ENCODE measurements around the gene AGO4.

Gene AGO4

DNA sequence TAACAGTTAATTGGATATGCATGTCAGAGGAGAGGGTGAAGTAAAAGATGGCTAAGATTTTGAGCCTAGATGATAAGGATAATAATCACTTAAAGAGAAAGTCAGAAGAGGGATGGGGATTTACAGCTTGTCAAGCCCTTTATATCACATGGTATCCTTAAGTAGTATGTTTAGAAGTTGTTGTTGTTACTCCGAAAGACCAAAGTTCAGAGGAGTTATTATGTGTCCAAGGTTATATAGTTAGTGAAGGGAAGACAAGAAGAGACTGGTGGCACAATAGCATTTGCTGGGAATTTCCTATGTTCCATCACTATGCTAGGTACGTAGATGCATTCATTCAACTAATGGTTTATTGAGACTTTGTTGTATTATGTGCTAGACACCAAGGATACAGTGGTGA is 44.4 kb downstream of the AGO4 start:
- TF ChIP-seq, protein P1, sequence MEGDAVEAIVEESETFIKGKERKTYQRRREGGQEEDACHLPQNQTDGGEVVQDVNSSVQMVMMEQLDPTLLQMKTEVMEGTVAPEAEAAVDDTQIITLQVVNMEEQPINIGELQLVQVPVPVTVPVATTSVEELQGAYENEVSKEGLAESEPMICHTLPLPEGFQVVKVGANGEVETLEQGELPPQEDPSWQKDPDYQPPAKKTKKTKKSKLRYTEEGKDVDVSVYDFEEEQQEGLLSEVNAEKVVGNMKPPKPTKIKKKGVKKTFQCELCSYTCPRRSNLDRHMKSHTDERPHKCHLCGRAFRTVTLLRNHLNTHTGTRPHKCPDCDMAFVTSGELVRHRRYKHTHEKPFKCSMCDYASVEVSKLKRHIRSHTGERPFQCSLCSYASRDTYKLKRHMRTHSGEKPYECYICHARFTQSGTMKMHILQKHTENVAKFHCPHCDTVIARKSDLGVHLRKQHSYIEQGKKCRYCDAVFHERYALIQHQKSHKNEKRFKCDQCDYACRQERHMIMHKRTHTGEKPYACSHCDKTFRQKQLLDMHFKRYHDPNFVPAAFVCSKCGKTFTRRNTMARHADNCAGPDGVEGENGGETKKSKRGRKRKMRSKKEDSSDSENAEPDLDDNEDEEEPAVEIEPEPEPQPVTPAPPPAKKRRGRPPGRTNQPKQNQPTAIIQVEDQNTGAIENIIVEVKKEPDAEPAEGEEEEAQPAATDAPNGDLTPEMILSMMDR (IDR thresholded peaks at IDR 0.05; ENCODE audit: low read depth, low read length) = no peak

GRCh38 chr1:35854989-35855700 is 47.3 kb downstream of the AGO4 start:
- TF ChIP-seq, protein P1 (IDR thresholded peaks at IDR 0.05; ENCODE audit: low read depth, low read length) = no peak
- H3K4me3 ChIP-seq (replicated peaks in 1 of 2; ENCODE audit: low read depth in 2 of 2, low read length in 2 of 2) = no peak overlapping the region
- no peak for DNase-seq (ENCODE audit: low read depth in 2 of 2)

More for the DNA sequence above, 44.4 kb downstream of the AGO4 start:
- no peak for DNase-seq (ENCODE audit: low read depth in 2 of 2)
- H3K4me3 ChIP-seq (replicated peaks in 1 of 2; ENCODE audit: low read depth in 2 of 2, low read length in 2 of 2) = no peak overlapping the region

DNA sequence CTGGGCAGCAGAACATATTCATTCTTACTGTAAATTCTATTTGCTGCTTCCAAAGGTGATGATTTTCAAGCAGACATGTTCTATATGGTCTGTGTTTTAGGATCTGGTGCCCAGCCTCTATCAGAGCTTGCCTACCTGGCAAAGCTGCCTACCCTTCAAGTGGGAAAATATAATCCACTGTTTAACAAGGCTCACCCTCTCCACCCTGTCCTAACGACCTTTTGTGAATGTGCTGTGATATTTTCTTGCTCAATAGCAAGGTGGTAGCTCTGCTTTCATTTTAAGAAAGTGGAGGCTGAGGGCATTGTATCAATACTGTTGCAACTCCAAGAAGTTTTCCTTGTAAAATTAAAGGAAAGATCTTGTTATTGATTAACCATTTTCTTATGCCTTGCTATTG is 49.1 kb downstream of the AGO4 start:
- H3K4me3 ChIP-seq (replicated peaks in 1 of 2; ENCODE audit: low read depth in 2 of 2, low read length in 2 of 2) = no peak overlapping the region
- DNase-seq (ENCODE audit: low read depth in 2 of 2) = no peak
- TF ChIP-seq, protein P1 (IDR thresholded peaks at IDR 0.05; ENCODE audit: low read depth, low read length) = no peak

DNA sequence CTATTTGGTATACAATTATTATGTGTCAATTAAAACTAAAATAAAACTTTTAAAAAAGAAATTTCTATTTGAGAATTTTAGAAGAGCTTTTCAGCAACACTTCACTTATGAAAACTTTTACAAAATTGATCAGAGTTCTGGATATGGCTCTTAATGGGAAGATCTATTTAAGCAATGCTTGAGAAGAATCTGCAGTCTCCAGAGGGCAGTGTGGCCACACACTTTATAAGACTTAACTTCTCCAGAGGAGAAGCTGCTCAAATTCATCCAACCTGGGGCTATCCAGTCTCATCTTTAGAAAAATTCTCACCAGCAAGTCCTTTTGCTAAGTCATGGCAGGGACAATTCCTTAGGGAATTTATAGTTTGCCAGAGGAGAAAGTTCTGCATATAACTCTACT is 50.0 kb downstream of the AGO4 start:
- TF ChIP-seq, protein P1 (IDR thresholded peaks at IDR 0.05; ENCODE audit: low read depth, low read length) = peak; percentile 9

GRCh38 chr1:35860696-35861095 is 52.9 kb downstream of the AGO4 start:
- TF ChIP-seq, protein P1 (IDR thresholded peaks at IDR 0.05; ENCODE audit: low read depth, low read length) = no peak
- no peak overlapping the region for H3K4me3 ChIP-seq (replicated peaks in 1 of 2; ENCODE audit: low read depth in 2 of 2, low read length in 2 of 2)

More for the DNA sequence above, 50.0 kb downstream of the AGO4 start:
- DNase-seq (ENCODE audit: low read depth in 2 of 2) = peak; percentile 54 to 61
- H3K4me3 ChIP-seq (replicated peaks in 1 of 2; ENCODE audit: low read depth in 2 of 2, low read length in 2 of 2) = no peak overlapping the region

GRCh38 chr1:35863136-35863535 is 55.3 kb downstream of the AGO4 start:
- no peak overlapping the region for H3K4me3 ChIP-seq (replicated peaks in 1 of 2; ENCODE audit: low read depth in 2 of 2, low read length in 2 of 2)
- TF ChIP-seq, protein P1 (IDR thresholded peaks at IDR 0.05; ENCODE audit: low read depth, low read length) = no peak
- no peak for DNase-seq (ENCODE audit: low read depth in 2 of 2)

More at GRCh38 chr1:35860696-35861095, 52.9 kb downstream of the AGO4 start:
- DNase-seq (ENCODE audit: low read depth in 2 of 2) = no peak

Measured in cardiac fibroblast (primary cell).